Tibial artery (tissue), 4 donors: Measurements from ENCODE around the gene SHC2.

Source experiments
- DNase-seq, 2 donors: peaks; one replicate each; pipeline ENCODE4 v3.0.0-alpha.2; 2019
- H3K27ac ChIP-seq, 2 donors: fragments of 200-600 bp; sonication (generic) in 1 of 2; 1 replicate in 1 of 2; 2 replicates in 1 of 2; pipeline ENCODE4 v1.5.1; 2018 to 2019; ENCODE audit warnings: mild to moderate bottlenecking in 1 of 2
- H3K27me3 ChIP-seq, 2 donors: fragments of 200-600 bp; sonication (generic) in 1 of 2; one replicate each; pipeline versions ENCODE4 v1.5.1 to v1.6.0; 2016 to 2019
- H3K36me3 ChIP-seq, 3 donors: fragments of 200-600 bp; sonication (generic) in 2 of 3; one replicate each; pipeline ENCODE4 v1.5.1; 2016 to 2019; ENCODE audit warnings: mild to moderate bottlenecking in 2 of 3
- H3K4me1 ChIP-seq, 4 donors: fragments of 200-600 bp; sonication (generic) in 2 of 4; 1 replicate in 3 of 4; 2 replicates in 1 of 4; pipeline ENCODE4 v1.5.1; 2016 to 2019
- H3K4me3 ChIP-seq, 2 donors: fragments of 200-600 bp; sonication (generic) in 1 of 2; 1 replicate in 1 of 2; 2 replicates in 1 of 2; pipeline ENCODE4 v1.5.1; 2018 to 2019; ENCODE audit warnings: mild to moderate bottlenecking in 2 of 2
- H3K9me3 ChIP-seq, 3 donors: fragments of 200-600 bp; sonication (generic) in 1 of 3; one replicate each; pipeline ENCODE4 v1.5.1; 2016 to 2019
- intact Hi-C: fragments of 100-400 bp; cut with DNase I; formaldehyde crosslinking; loops from one replicate; pipeline ENCODE4 v1.15.0; 2023; ENCODE audit warnings: low total_unique reads
- TF ChIP-seq, protein P1 (sequence below), 2 experiments: fragments of 200-600 bp in 1 of 2; fragments of 450-650 bp in 1 of 2; IDR thresholded peaks; one replicate each; pipeline ENCODE4 v1.5.1; 2017 to 2019; ENCODE audit warnings: antibody characterized with exemption in 2 of 2, mild to moderate bottlenecking in 1 of 2, moderate library complexity in 1 of 2

SHC2 gene

DNA sequence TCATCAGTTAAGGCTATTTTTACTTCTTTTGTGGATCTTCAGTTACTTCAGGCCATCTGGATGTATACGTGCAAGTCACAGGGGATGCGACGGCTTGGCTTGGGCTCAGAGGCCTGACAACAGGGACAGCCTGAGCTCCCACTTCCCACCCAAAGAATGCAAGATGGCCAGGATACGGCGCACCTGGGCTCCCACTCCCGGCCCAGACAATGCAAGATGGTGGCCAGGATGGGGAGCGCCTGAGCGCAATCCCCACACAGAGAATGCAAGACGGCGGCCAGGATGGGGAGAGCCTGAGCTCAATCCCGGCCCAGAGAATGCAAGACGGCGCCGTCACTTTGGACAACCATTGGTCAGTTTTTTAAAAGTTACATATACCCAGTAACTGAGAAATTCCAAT lies 91.0 kb downstream of the SHC2 start:
- Histone ChIP-seq H3K36me3 (no peaks in the 10 kb centered on the region), H3K27me3 (peaks cover 0 to 64% of the 10 kb centered on the region in 2 donors), H3K9me3 (no peaks in the 10 kb centered on the region), H3K27ac (no peak overlapping the region), H3K4me3 (no peak overlapping the region), H3K4me1 (no peaks in the 10 kb centered on the region)
- DNase-seq = no peak
- TF ChIP-seq, protein P1, sequence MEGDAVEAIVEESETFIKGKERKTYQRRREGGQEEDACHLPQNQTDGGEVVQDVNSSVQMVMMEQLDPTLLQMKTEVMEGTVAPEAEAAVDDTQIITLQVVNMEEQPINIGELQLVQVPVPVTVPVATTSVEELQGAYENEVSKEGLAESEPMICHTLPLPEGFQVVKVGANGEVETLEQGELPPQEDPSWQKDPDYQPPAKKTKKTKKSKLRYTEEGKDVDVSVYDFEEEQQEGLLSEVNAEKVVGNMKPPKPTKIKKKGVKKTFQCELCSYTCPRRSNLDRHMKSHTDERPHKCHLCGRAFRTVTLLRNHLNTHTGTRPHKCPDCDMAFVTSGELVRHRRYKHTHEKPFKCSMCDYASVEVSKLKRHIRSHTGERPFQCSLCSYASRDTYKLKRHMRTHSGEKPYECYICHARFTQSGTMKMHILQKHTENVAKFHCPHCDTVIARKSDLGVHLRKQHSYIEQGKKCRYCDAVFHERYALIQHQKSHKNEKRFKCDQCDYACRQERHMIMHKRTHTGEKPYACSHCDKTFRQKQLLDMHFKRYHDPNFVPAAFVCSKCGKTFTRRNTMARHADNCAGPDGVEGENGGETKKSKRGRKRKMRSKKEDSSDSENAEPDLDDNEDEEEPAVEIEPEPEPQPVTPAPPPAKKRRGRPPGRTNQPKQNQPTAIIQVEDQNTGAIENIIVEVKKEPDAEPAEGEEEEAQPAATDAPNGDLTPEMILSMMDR (IDR thresholded peaks at IDR 0.05) = no peak
- intact Hi-C loops = no loop called here

DNA sequence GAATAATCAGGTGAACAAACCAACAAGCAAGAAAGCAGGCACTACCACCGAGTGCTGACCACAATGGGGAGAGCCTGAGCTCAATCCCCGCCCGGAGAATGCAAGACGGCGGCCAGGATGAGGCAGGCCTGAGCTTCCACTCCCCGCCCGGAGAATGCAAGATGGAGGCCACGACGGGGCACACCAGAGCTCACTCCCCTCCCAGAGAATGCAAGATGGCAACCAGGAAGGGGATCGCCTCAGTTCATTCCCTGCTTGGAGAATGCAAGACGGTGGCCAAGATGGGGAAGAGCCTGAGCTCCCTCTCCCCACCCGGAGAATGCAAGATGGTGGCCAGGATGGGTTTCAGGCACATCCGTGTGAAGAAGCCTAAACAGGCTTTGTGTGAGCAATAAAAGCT lies 91.6 kb downstream of the SHC2 start:
- no peak overlapping the region for H3K4me3 ChIP-seq
- no peak for DNase-seq
- H3K27me3 ChIP-seq = peaks cover 0 to 64% of the 10 kb centered on the region in 2 donors
- no peaks in the 10 kb centered on the region for H3K36me3 ChIP-seq
- H3K27ac ChIP-seq = no peak overlapping the region
- H3K4me1 ChIP-seq = no peaks in the 10 kb centered on the region
- no peaks in the 10 kb centered on the region for H3K9me3 ChIP-seq
- intact Hi-C loops = no loop called here
- TF ChIP-seq, protein P1 (IDR thresholded peaks at IDR 0.05) = no peak

DNA sequence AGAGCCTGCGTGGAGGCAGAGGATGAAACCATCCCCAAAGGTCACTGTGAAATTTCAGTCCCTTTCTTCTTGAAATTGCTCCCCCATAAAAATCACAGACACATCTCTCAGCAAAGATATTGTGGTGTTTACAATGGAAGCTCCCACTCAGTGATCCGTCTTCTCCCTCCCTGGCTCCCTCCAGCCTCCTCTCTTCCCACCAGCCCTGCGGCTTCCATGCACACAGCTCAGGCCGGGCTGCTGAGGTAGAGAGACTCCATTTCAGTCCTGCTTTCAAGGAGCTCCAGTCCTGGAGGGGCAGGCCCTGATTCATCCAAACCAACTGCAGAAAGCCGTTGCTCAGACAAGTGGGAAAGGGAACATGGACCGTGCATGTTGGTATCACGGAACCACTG lies 92.2 kb downstream of the SHC2 start:
- no peaks in the 10 kb centered on the region for H3K36me3 ChIP-seq
- DNase-seq = no peak
- no peak overlapping the region for H3K27ac ChIP-seq
- intact Hi-C loops = no loop called here
- no peaks in the 10 kb centered on the region for H3K9me3 ChIP-seq
- H3K4me3 ChIP-seq = no peak overlapping the region
- TF ChIP-seq, protein P1 (IDR thresholded peaks at IDR 0.05) = no peak
- H3K27me3 ChIP-seq = peaks cover 0 to 57% of the 10 kb centered on the region in 2 donors
- no peaks in the 10 kb centered on the region for H3K4me1 ChIP-seq

DNA sequence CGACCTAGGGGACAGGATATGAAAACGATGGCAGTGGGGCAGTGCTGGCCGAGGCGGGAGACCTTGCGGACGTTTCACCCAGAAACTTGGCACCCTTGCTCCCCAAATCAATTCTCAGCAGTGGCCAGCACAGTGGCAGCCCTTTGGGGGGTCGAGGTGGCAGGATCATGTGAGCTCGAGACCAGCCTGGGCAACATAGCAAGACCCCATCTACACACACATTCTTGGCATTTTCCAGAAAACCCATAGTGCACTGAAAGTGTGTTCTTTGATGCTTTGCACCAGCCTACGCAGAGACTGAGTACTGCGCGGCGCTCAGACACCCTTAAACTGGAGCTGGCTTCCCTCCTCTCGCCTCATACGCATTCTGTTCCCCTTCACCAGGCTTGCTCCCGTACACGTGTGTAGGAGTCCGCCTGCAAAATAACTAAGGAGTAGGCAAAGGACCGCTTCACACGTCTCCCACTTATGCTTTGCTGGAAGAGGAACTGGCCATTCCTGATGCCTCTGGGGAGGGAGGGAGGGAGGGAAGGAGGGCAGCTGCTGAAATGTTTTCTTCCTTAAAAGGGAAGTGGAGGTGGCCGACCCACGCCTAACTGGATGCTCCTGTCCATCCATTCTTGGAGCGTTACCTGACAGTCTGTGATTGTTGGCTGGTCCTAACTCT lies 92.7 kb downstream of the SHC2 start:
- DNase-seq = no peak
- Histone ChIP-seq H3K4me3 (no peak overlapping the region), H3K9me3 (no peaks in the 10 kb centered on the region), H3K36me3 (no peaks in the 10 kb centered on the region), H3K4me1 (no peaks in the 10 kb centered on the region), H3K27me3 (peaks cover 0 to 52% of the 10 kb centered on the region in 2 donors), H3K27ac (no peak overlapping the region)
- intact Hi-C loops = no loop called here
- TF ChIP-seq, protein P1 (IDR thresholded peaks at IDR 0.05) = no peak

DNA sequence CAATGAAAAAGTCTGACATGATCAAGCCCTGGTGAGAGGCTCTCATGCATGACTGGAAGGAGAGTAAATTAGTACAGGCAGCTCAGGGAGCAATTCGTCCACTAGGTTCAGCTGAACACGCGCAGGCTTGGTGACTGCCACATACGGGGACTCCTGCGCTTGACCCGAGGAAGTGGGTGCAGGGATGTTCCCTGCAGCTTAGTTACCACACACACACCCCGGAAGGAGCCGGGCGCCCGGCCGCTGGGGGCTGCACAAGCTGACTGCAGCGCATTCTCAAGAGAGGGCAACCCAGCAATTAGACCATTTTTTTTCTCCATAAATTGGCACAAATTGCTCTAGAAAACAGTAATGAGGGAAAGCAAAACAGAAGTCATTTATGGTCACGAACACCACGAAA lies 93.3 kb downstream of the SHC2 start:
- intact Hi-C loops = no loop called here
- Histone ChIP-seq H3K36me3 (no peaks in the 10 kb centered on the region), H3K27me3 (peaks cover 0 to 49% of the 10 kb centered on the region in 2 donors), H3K27ac (no peak overlapping the region), H3K4me1 (no peaks in the 10 kb centered on the region), H3K4me3 (no peak overlapping the region), H3K9me3 (no peaks in the 10 kb centered on the region)
- TF ChIP-seq, protein P1 (IDR thresholded peaks at IDR 0.05) = no peak
- DNase-seq = no peak

DNA sequence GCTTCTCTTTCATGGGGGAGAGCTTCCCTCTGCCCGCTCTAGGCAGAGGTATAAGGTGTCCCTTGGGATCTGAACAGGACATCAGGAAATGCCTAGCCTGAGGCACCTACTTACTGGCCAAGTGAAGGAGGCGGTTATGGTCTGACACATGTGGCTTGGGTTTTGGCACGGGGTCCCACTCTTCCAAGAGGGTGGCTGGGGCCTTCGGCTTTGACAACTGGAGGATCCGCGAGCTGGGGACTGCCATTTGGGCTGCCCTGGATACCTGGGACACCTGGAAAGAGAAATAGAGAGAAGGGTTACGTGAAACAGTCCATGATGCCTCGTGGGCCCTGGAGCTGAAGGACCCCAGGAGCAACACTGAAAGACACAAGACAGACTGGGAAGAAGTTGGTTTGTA lies 93.9 kb downstream of the SHC2 start:
- Histone ChIP-seq H3K27me3 (peaks cover 0 to 52% of the 10 kb centered on the region in 2 donors), H3K4me3 (no peak overlapping the region)
- DNase-seq = no peak

More for the DNA sequence above, 93.9 kb downstream of the SHC2 start:
- no peak overlapping the region for H3K27ac ChIP-seq
- intact Hi-C loops = no loop called here
- H3K9me3 ChIP-seq = no peaks in the 10 kb centered on the region
- H3K36me3 ChIP-seq = no peaks in the 10 kb centered on the region
- no peaks in the 10 kb centered on the region for H3K4me1 ChIP-seq
- TF ChIP-seq, protein P1 (IDR thresholded peaks at IDR 0.05) = no peak
